Stimulated activated CD4-positive, alpha-beta T cell treated with anti-CD3 and anti-CD28 coated beads, TNF-alpha, amount 100 ng/mL, for 1 hour (primary cell): ENCODE results near the gene LIG3.
"Not testable (repeated sequence)": the region's sequence is repeated elsewhere in the genome, so short reads cannot be mapped to it uniquely, and the experiment has no call there.

Source experiments
- DNase-seq, 3 donors: peaks; one replicate each; pipeline ENCODE4 v3.0.0-alpha.2; 2020; ENCODE audit warnings: low read depth in 3 of 3, low spot score in 1 of 3

LIG3 gene

DNA sequence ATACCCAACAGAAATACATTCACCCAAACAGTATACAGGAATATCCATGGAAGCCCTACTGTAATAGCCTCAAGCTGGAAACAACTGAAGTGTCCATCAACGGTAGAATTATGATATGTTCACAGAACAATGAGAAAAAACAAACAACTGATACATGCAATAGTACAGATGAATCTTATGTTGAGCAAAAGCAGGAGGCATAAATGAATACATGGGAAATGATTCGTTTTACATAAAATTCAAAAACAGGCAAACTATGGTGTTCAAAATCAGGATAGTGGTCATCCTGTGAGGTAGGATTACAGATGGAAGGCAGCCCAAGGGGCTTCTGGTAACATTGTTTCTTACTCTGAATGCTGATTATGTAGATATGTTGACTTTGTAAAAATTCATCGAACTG lies 58.1 kb downstream of the LIG3 start:
- no peak for DNase-seq

DNA sequence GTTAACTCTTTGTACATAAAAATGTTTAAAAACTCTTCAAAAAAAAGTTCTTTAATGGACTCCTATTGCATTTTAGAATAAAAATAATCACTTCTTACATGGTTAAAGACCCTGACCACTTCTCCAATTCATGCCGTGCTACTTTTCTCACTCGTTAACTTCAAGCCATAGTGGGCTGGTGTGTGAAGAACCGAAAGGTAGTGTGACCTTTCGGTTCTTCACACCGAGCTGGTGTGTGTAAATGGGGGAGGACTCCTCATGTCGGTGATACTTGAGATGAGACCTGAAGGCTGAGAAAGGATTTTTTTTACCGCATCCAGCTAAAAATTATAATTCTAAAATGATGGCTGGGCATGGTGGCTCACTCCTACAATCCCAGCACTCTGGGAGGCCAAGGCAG lies 61.1 kb downstream of the LIG3 start:
- no peak for DNase-seq

DNA sequence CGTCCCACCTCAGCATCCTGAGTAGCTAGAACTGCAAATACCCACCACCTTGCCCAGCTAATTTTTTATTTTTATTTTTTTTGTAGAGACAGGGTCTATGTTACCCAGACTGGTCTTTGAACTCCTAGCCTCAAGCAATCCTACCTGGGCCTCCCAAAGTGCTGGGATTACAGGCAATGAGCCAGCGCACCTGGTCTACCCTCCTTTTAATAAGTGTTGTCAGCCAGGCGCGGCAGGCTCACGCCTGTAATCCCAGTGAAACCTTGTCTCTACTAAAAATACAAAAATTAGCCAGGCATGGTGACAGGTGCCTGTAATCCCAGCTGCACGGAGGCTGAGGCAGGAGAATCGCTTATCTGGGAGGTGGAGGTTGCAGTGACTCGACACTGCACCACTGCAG lies 63.9 kb downstream of the LIG3 start:
- no peak for DNase-seq

DNA sequence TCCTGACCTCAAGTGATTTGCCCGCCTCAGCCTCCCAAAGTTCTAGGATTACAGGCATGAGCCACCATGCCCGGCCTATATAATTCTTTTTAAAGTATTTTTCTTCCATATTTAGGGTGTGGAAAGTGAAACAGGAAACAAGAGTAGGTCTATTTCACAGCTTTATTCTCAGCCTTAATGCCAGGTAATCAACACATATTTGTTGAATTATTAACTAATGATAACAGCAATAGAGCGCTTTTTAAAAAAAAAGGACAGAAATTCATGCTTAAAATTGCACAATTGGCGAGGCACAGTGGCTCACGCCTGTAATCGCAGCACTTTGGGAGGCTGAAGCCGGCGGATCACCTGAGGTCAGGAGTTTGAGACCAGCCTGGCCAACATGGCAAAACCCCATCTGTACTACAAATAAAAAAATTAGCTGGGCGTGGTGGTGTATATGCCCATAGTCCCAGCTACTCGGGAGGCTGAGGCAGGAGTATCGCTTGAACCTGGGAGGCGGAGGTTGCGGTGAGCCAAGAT lies 65.2 kb downstream of the LIG3 start:
- DNase-seq = not testable (repeated sequence)

GRCh38 chr17:35046245-35046644 lies 65.9 kb downstream of the LIG3 start:
- no peak for DNase-seq

DNA sequence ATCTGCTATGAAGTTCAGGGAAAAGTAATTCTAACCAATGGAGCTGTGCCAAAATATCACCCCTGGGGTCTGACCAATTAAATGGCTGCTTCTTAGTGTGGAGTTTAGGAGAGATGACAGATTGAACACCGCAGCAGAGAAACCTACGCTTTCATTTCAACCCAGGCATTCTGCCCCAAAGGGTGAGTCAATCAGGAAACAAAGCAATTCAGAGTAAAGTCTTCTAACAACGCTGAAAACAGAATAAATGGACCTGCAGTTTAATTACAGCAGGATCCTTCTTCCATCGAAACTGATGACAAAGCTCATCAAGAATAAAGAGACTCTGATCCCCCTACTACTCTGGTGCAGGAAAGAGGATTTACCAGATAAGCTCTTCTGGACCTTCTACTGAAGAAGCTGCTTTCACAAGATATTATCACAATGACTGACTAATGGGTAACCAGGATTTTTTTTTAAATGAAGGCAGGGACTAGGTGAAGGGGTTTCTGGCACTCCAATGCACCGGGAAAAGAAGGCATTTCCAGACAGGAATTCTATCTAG lies 66.5 kb downstream of the LIG3 start:
- peak; percentile 6 to 34 (median 26) for DNase-seq

DNA sequence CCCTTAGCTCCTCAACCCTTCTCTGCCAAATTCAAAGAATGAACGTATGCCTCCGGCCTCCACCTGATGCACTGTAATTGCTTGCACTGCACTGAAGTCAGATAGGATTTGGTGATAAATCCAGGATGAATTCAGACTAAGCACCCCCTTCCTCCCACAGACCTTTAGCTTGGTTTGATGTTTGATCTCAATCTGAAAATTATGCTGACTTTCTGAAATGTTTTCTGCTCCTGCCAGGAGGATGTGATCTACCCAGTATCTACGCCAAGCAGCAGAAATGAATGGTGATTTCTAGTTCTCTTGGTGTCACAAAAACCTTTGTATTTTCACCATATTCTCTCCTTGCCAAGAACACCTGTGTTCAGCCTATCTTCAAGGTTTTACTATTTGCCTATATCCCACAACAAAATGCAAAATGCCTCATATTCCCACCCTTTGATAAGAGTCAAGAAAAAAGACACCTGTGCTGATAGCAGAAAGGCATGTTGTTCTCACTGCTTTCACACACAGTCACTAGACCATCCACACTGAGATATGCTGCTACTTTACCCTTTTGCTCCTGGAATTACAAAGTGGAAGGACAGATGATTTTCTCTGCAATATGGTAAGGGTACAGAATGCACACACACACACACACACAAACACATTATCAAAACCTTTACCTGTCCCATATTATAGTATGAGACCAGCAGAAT lies 68.5 kb downstream of the LIG3 start:
- DNase-seq = no peak

DNA sequence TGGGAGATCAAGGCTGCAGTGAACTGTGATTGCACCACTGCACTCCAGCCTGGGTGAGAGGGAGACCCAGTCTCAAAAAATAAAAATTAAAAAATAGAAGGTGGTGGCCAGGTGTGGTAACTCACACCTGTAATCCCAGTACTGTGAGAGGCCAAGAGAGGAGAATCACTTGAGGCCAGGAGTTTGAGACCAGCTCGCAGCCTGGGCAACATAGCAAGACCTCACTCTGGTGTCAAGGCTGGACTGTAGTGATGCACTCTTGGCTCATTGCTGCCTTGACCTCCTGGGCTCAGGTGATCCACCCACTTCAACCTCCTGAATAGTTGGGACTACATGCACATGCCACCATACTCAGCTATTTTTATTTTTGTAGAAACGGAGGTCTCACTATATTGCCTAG lies 69.9 kb downstream of the LIG3 start:
- DNase-seq = no peak

DNA sequence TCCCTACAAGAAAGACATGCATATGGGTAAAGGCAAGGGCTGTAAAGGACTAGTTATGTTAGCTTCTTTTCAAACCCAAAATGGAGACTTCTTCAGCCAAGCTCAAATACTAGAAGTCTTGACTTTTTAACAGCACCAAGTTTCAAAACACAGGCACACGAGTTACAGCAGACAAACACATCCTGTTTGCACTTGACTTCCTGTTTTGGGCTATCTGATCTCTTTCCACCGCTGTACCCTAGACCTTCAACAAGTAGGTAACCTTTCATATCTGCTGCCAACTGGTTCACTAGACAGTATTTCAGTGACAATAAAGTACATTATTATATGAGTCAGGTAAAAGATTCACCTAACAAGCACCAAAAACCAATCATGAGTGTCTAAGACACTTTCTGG lies 70.9 kb downstream of the LIG3 start:
- peak in 2 of 3 donors; percentile 25 to 34 for DNase-seq

- DNase-seq = no peak
Measured at GRCh38 chr17:35051579-35052240, 71.4 kb downstream of the LIG3 start.

DNA sequence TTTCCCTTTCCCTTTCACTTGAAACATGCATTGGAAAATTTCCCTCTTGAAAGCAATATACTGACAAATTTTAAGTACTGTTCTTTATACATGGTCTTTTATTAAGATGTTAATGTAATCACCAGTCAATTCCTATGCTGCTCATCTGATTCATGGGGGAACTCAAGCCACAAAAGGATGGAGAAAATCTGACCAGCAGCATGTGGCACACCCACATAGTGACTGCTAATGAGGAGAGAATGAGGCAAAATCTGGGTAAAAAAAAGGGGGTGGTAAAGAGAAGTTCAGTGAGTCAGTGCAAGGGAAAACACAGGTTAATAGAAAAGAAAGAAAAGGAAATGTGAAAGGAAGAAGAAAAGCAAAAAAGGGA lies 71.9 kb downstream of the LIG3 start:
- DNase-seq = no peak

GRCh38 chr17:35052780-35053179 lies 72.5 kb downstream of the LIG3 start:
- DNase-seq = no peak

DNA sequence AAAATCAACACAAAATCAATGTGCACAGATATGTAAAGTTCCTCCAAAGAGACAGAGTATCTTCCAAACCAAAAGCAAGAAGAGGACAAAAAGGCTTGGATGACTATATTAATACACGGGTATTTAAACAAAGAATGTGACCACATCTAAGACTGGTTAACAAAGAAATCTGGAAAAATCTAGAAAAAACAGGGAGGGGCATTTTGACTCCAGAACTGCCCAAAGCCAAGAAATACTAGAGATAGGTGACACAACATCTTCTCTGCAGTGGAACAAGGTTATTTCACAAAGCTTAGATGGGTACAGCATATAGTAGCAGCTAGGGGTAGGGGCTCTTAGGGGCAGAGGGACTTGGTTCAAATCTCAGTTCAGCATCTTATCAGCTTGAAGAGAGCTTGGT lies 72.9 kb downstream of the LIG3 start:
- no peak for DNase-seq

GRCh38 chr17:35056013-35056412 lies 75.7 kb downstream of the LIG3 start:
- no peak for DNase-seq

GRCh38 chr17:35057332-35057915 lies 77.1 kb downstream of the LIG3 start:
- DNase-seq = no peak
